LHCN-M2 (cell line): ENCODE results near the gene KCTD16. TPM values are rescaled to one million over a fixed set of nuclear protein-coding genes. Genes with fewer than 3 reads are reported as not detected.

Experiments
- DNase-seq: peaks from one replicate; pipeline ENCODE4 v3.0.0-alpha.2; 2012; ENCODE audit warnings: low read depth
- total RNA-seq: library from RNA; depleted of rRNA; stranded (reverse); fragments of >200 nt; gene quantifications from 2 replicates; pipeline ENCODE4 v1.2.3, GENCODE V29; 2014

KCTD16 gene
- total RNA-seq, 1 experiment from 2014 or later = 0.11 TPM

- DNase-seq = no peak
Observed at GRCh38 chr5:144166696-144167095, 4.0 kb upstream of the KCTD16 start.

GRCh38 chr5:144167998-144168397 lies 2.7 kb upstream of the KCTD16 start:
- DNase-seq = no peak

- no peak for DNase-seq
Observed at GRCh38 chr5:144169904-144170275, 783 bp upstream of the KCTD16 start.

DNA sequence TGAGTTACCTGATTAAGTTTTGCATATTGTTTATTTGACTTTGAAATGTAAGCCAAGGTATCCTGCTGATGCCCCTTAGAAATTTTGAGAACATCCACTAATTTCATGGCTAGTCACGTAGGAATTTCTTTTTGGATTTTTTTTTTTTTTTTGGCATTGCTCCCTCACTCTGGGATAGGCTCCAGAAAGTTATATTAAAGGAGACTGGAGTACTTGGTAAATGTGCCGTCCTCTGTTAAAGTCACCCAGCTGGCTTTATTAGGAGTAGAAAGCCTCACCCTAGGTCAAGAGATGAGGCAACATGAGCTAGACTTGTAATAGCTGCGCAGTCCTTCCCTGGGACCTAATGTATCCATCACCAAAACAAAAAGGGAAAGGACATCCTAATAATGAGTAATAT lies 3.1 kb downstream of the KCTD16 start:
- no peak for DNase-seq

DNA sequence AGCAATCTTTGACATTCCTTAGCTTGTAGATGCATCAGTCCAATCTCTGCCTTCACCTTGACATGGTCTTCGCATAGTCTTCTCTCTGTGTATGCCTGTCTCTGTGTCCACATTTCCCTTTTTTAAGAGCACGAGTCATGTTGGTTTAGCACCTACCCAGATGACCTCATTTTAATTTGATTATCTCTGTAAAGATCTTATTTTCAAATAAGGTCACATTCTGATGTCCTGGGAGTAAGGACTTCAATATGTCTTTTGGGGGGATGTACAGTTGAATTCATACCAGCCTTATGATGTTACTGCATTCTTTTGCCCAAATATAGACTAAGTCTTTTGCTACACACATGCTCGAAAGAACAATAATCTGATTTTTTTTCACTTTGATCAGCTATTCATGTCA lies 6.9 kb downstream of the KCTD16 start:
- DNase-seq = no peak

GRCh38 chr5:144179226-144179625 lies 8.6 kb downstream of the KCTD16 start:
- DNase-seq = peak; percentile 23

DNA sequence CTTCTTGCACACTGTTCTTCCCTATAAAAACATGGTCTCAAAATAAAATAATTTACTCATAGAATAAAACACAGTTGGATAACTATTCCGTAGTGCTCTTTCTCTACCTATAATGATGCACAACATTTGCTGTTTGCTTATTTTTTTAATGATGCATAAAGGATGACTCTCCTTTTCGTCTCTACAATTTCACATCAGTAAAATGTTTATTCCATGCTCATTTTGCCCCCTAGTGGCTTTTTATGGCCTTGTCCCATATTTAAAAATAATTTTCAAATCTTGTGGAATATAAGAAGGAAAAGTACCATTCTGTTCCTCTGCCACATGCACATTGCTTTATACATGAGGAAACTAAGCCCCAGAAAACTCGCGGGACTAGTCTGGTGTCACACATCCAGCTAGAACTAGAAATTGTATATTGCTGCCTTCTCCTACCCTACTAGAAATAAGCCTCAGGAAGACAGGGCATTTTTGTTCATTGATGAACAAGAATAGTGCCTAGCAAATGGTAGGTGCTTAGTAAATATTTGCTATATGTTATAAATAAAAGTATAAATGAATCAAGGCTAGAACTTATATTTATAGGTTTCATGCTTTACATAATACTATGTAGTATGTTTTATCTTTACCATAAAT lies 12.7 kb downstream of the KCTD16 start:
- DNase-seq = peak; percentile 67

DNA sequence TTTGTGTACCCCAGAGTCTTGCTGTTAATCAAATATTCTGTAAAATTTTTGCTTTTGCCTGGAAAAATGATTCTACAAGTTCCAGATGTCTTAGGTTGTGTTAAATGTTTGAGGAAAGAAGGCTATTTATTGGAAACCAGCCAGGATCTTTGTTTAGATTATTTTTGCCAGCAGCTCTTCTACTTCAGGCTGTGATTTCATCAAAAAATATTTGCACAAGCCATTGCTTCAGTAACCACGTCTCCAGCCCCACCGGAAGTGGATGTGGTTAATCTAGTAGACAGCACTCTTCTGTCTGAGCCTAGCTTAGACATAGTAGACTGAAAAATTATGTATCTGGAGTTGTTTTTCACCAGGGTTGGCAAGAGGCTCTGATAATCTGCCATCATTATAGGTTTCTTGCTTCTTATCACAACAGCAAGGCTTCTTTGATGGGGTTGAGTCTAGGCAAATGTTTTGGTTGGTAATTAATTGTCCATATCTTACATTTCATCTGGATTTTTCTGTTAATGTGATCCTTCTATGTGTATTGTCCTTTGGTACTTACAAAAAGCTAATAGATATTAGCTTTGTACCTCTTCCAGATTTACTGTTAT lies 17.1 kb downstream of the KCTD16 start:
- DNase-seq = peak; percentile 91

GRCh38 chr5:144189800-144190429 lies 19.2 kb downstream of the KCTD16 start:
- DNase-seq = peak; percentile 69

DNA sequence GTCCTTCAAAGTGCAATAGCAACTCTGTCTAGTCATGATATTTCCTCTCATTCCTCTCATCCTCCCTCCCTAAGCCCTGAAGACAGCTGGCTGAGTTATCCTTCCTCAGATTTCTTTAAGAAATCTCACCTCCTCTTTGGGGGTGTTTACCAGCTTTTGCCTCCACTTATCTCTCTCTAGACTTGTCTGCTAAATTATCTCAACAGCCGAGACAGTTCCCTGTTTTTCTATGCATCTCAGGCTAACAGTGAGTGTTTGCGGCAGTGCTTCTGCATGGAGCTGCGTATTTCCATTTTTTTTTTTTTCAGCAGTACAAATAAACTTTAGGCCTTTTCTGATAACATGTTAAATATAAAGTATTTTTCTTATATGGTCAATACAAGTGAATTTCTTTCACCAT lies 20.9 kb downstream of the KCTD16 start:
- no peak for DNase-seq

- peak; percentile 81 for DNase-seq
Observed at GRCh38 chr5:144191998-144192397, 21.3 kb downstream of the KCTD16 start.

- no peak for DNase-seq
Observed at GRCh38 chr5:144192661-144193060, 22.0 kb downstream of the KCTD16 start.

- DNase-seq = no peak
Observed at GRCh38 chr5:144194144-144194543, 23.5 kb downstream of the KCTD16 start.

DNA sequence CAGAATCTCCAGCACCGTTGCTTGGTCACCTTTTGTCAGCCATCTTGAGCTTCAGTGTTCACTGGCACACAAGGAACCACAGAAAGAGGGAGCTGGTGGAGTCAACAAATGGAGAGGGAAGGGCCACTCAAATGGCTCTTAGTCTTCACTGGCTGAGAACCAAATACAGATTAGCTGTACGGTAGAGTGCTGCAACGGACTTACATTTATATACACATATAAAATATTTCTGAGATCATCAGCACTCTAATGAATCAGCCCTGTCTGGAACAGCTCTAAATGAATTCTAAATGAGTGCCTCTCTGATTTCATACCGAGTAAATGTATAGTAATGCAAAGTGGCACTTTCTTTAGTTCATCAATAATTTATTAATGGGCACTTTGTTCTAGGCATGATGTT lies 24.8 kb downstream of the KCTD16 start:
- no peak for DNase-seq

DNA sequence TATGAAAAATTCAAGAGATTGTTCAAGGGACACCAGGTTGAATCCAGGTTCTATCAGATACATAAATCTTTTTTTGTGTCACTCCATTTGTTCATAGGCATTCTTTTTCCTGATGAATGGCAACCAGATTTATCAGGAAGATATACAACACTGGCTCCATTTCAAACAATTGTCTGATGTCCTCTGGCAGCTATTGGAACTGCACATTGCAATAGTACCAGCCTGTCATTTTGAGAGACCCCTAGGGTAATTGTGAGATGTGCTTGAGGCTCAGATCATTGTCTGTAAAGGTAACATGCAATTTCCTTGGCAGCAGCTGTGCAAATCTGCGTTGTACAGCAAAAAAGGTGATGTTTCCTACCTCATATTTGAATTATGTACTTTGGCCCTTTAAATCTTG lies 25.9 kb downstream of the KCTD16 start:
- no peak for DNase-seq

DNA sequence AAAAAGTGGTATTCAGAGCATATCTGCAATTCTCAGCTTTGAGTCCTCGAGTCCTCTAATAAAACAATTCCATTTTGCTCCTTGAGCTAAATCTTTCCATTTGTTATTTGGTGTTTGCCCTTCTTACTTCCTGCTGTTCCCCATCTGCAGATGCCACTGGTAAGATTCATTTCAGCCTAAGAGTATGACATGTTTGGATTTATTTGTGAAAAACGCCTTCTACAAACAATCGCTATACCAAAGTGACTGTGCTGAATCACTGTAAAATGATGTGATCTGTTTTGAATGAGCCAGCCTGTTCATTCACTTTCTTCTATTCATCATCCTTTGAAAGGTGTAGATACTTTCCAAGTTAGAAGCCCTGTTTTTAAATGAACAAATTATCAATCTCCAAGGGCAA lies 27.7 kb downstream of the KCTD16 start:
- peak; percentile 36 for DNase-seq

DNA sequence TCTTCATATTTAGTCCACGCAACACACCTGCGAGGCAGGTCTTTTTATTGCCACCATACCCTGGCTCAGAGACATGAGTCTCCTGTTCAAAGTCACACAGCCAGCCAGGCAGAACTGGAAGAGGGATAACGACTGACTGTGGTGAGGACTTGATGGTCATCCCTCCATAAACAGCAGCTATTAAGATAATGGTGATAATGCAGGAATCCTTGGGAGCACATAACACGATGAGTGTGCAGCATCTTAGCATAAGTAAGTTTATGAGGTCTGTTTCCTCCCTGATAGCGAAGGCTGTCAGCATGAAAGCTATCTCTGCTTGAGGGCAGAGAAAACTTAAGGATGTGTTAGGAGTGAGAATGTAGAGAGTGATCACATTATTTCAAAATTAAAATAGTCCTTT lies 30.9 kb downstream of the KCTD16 start:
- no peak for DNase-seq

DNA sequence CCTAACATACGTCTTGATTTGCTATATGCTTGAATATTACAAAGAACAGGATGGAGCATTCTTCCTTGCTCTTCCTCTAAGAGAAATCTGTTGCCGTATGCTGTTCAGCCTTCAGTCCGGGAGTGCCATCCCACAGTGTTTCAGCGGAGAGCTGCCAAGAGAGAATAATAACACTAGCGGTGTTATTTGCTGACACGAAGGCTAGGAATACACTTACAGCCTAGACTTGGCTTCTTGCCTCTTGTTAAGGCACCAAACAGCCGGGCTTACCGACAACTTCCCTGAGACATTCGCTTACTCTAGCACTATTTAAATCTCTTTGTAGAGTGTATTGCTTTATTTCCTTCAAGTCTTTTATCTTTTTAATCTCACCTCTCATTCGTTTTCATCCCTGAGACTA lies 31.4 kb downstream of the KCTD16 start:
- DNase-seq = no peak

DNA sequence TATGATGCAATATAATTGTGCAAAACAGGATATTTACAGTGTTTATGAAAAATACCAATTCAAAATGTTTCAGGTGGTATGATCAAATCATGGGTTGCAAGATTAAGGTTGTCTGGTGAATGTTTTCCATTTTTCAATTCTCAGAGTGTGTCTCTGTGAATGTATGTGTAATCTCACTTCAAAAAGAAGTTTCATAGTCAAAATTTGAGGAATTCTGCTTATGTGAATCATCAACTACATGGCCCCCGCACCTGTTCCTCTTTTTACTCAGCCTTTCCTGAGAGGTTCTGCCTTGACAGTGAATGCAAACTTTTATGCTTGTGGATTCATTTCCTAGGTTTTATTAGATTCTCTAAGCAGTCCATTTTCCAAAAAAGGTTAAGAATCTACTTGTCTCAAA lies 32.1 kb downstream of the KCTD16 start:
- DNase-seq = peak; percentile 43

DNA sequence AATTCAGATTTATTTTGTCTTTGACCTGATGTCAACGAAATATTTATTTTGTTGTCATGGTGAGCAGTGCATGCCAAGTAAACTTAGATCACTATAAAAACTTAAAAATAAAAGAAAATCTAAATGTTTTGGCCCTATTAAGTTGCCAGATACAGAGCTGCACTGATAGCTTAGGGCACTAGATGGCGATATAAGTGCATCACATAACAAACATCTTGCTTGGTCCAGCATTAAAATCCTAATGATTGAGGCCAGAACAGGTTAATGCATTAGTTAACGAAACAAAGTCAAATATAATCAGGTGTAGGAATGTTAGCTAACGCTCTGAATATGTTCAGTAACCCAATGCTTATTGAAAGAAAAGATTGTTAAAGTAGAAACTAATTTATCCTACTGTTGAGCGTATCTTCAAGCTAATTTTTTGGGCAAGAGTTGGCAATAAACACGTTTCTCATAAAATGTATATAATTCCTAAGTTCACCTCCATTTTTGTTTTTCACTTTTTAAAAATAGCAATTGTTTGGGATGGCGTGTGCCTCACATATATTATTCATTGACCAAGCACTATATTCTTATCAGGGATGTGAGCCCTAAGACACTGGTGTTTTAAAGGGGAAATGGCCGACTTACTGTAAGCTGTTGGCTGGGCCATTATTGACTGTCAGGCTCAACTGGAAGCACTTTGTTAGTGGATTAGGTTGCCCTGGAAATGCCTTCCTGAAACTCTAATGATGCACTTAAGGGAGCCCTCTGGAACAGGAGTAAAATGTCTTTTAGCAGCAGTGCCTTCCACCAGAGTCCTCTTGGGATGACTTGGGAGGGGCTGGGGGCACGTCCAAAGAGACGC lies 33.3 kb downstream of the KCTD16 start:
- DNase-seq = peak; percentile 72

DNA sequence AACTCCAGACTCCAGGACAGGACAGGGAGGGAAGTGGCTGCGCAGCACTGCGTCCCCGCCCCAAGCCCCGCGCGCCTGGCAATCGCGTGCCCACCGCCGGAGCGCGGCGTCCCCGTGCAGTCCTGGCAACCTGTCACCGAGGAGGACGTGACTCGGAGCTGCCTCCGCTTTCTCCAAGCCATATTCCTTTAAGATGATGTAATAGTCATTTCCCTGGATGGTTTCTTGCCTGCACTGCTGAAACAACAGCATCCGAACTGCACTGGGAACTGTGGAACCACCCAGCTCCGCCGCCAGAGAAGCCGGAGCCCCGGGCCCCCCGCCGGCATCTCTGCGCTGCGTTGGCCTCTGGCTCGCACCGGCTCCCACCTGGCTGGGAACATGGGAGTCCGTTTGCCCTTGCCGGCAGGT lies 34.5 kb downstream of the KCTD16 start:
- peak; percentile 21 for DNase-seq

DNA sequence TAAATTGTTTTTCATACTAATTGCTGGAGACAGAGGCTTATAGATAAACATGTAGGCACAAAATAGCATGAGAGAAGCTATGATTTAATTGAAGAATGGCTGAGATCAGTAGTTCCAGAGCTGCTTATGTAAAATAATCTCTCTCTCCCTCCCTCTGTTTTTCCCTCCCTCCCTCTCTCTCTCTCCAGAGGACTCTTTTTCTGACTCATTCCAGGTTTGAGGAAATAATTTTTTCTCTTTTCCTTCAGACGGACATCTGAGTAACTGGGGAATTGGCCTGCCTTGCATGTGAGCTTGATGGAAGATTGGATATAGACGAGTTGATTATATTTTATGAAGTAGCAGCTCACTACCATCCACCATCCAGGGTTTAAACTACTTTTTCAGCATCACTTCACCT lies 35.5 kb downstream of the KCTD16 start:
- peak; percentile 41 for DNase-seq
